ENCODE measurements around the gene MCC.

DNA sequence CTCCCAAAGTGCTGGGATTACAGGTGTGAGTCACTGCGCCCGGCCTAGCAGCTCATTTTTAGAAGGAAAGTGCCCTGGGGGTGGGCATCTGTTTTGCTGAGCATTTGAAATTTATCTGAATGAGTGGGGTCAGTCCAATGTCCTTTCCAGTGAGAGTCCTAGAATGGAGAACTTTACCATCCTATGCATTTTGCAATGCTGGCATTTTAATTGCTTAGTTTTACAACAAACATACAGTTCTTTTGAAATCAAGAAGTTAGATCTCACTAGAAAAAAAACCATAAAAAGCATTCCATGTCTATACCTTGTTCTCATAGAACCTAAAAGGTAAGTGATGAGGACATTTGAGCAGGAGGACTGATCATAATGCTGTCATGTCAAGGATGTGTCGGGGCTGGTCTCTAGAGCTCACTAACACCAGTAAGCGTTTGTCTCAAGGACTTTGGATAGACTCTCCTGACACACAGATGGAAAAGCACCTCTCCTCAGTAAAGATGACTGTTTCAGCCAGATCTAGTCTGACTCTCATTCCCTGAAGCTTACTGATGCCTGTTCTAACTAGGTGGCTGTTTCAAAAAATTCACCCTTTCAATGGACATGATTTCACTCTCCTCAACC lies 427.7 kb downstream of the MCC start:
- TF ChIP-seq, protein P1, sequence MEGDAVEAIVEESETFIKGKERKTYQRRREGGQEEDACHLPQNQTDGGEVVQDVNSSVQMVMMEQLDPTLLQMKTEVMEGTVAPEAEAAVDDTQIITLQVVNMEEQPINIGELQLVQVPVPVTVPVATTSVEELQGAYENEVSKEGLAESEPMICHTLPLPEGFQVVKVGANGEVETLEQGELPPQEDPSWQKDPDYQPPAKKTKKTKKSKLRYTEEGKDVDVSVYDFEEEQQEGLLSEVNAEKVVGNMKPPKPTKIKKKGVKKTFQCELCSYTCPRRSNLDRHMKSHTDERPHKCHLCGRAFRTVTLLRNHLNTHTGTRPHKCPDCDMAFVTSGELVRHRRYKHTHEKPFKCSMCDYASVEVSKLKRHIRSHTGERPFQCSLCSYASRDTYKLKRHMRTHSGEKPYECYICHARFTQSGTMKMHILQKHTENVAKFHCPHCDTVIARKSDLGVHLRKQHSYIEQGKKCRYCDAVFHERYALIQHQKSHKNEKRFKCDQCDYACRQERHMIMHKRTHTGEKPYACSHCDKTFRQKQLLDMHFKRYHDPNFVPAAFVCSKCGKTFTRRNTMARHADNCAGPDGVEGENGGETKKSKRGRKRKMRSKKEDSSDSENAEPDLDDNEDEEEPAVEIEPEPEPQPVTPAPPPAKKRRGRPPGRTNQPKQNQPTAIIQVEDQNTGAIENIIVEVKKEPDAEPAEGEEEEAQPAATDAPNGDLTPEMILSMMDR (conservative IDR thresholded peaks at IDR 0.05; ENCODE audit: low read length): no peak
- TF ChIP-seq EZH2phosphoT487 (IDR thresholded peaks at IDR 0.05; ENCODE audit: borderline replicate concordance, low read depth, low read length): no peak
